Endothelial cell of umbilical vein (primary cell): ENCODE data around the gene TBL2.

Experiments
- EZH2 ChIP-seq: IDR thresholded peaks from 2 replicates; pipeline ENCODE4 v1.6.1; 2012; ENCODE audit warnings: borderline replicate concordance, low read depth, mild to moderate bottlenecking, moderate library complexity, low read length, inconsistent platforms; ENCODE audit not compliant: severe bottlenecking
- FOS ChIP-seq: IDR thresholded peaks from 2 replicates; pipeline ENCODE4 v1.6.1; 2011; ENCODE audit warnings: mild to moderate bottlenecking, low read length, moderate library complexity, borderline replicate concordance; ENCODE audit not compliant: insufficient read depth
- GATA2 ChIP-seq: IDR thresholded peaks from 2 replicates; pipeline ENCODE4 v1.7.0; 2011; ENCODE audit warnings: low read depth, mild to moderate bottlenecking, moderate library complexity, mixed read lengths, low read length; ENCODE audit not compliant: insufficient read length, insufficient read depth
- JUN ChIP-seq: IDR thresholded peaks from 2 replicates; pipeline ENCODE4 v1.6.1; 2011; ENCODE audit warnings: borderline replicate concordance, low read depth; ENCODE audit not compliant: insufficient read length, insufficient read depth
- MYC ChIP-seq: IDR thresholded peaks from one replicate; pipeline ENCODE4 v1.6.1; 2011; ENCODE audit warnings: mild to moderate bottlenecking, low read depth, low read length
- POLR2A ChIP-seq: IDR thresholded peaks from 2 replicates; pipeline ENCODE4 v1.6.1; 2012; ENCODE audit warnings: low read depth, mild to moderate bottlenecking, control low read depth, low read length
- POLR2AphosphoS5 ChIP-seq: IDR thresholded peaks from 2 replicates; pipeline ENCODE4 v1.6.1; 2012; ENCODE audit warnings: low read depth, mild to moderate bottlenecking, control low read depth, low read length, moderate library complexity; ENCODE audit not compliant: insufficient read depth
- TF ChIP-seq, protein P1 (sequence below): IDR thresholded peaks from 2 replicates; pipeline ENCODE4 v1.6.1; 2011; ENCODE audit not compliant: insufficient read depth, insufficient read length
- TF ChIP-seq, protein P2 (sequence below), 2 donors: IDR thresholded peaks; 1 replicate in 1 of 2; 2 replicates in 1 of 2; pipeline ENCODE4 v1.5.1; 2011; ENCODE audit warnings: low read length in 2 of 2, mild to moderate bottlenecking in 2 of 2, moderate library complexity in 2 of 2, control low read depth in 1 of 2, inconsistent platforms in 1 of 2, low read depth in 1 of 2; ENCODE audit not compliant: insufficient read depth in 1 of 2; ENCODE audit errors: extremely low read depth in 1 of 2

DNA sequence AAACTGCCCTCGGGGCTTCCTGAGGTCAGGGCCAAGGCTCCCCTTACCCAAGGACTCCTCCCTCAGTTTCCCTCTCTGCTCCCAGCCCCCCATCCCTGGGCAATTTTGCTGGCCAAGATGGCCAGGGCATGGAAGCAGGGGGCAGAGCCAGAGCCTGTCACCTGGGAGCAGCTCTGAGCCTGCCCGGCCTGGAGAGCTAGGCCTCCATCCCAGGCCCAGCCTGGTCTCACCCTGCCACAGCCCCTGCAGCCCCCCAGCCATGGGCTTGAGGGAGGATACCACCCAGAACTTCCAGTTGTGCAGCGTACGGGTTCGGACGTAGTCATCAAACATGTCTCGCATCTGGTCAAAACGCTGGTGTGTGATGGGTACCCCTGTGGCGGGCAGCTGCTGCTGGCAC is 17.0 kb upstream of the TBL2 start:
- TF ChIP-seq, protein P1, sequence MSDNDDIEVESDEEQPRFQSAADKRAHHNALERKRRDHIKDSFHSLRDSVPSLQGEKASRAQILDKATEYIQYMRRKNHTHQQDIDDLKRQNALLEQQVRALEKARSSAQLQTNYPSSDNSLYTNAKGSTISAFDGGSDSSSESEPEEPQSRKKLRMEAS, result no peak
- TF ChIP-seq EZH2 (no peak), POLR2AphosphoS5 (no peak), POLR2A (no peak), FOS (no peak), MYC (no peak), GATA2 (no peak), JUN (no peak)
- TF ChIP-seq, protein P2, sequence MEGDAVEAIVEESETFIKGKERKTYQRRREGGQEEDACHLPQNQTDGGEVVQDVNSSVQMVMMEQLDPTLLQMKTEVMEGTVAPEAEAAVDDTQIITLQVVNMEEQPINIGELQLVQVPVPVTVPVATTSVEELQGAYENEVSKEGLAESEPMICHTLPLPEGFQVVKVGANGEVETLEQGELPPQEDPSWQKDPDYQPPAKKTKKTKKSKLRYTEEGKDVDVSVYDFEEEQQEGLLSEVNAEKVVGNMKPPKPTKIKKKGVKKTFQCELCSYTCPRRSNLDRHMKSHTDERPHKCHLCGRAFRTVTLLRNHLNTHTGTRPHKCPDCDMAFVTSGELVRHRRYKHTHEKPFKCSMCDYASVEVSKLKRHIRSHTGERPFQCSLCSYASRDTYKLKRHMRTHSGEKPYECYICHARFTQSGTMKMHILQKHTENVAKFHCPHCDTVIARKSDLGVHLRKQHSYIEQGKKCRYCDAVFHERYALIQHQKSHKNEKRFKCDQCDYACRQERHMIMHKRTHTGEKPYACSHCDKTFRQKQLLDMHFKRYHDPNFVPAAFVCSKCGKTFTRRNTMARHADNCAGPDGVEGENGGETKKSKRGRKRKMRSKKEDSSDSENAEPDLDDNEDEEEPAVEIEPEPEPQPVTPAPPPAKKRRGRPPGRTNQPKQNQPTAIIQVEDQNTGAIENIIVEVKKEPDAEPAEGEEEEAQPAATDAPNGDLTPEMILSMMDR (IDR thresholded peaks at IDR 0.05; ENCODE audit: extremely low read depth in 1 of 2, insufficient read depth in 1 of 2, low read depth in 1 of 2, low read length in 2 of 2), result no peak
